OCI-LY1 (cell line): Measurements from ENCODE around the gene IZUMO4.

ENCODE experiments used
- CTCF ChIP-seq: fragments of 200-600 bp; sonication (generic), shearing (Covaris generic); IDR thresholded peaks from 2 replicates; pipeline ENCODE4 v1.5.1; 2017; ENCODE audit warnings: mild to moderate bottlenecking, antibody characterized with exemption, low read length, moderate library complexity, mixed read lengths
- EZH2 ChIP-seq: fragments of 200-600 bp; sonication (generic), shearing (Covaris generic); IDR thresholded peaks from 2 replicates; pipeline ENCODE4 v1.8.0; 2017; ENCODE audit warnings: borderline replicate concordance, mixed run types, mild to moderate bottlenecking, antibody characterized with exemption, low read length, moderate library complexity, mixed read lengths

- TF ChIP-seq CTCF (no peak), EZH2 (no peak)
Measured at GRCh38 chr19:2114218-2114617, 17.5 kb downstream of the IZUMO4 start.
